MV-4-11 (cell line): ENCODE measurements around the gene EXT2.

Source experiments
- DNase-seq: peaks from one replicate; lab custom pipeline; 2025; lab: John Stamatoyannopoulos, UW

EXT2 gene

GRCh38 chr11:44243086-44243485, 147.6 kb downstream of the EXT2 start:
- DNase-seq: no peak

- DNase-seq: no peak
These were observed 148.3 kb downstream of the EXT2 start for GRCh38 chr11:44243595-44244343.

DNA sequence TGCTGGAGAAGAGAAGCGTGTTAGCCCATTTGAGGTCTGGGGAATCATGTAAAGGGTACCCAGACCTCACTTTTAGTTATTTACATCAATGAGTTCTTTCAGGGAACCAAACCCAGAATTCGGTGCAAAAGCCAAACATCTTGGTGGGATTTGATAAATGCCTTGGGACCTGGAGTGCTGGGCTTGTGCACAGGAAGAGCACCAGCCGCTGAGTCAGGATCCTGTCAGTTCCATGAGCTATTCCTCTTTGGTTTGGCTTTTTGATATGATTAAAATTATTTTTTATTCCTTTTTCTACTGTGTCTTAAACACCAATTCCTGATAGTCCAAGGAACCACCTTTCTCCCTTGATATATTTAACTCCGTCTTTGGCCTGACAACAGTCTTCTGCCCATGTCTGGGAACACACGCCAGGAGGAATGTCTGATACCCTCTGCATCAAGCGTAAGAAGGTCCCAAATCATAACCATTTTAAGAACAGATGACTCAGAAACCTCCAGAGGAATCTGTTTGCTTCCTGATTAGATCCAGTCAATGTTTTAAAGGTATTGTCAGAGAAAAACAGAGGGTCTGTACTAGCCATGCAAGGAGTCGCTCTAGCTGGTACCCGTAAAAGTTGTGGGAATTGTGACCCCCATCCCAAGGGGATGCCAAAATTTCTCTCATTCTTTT, 149.3 kb downstream of the EXT2 start:
- no peak for DNase-seq

- DNase-seq: no peak
These were observed 151.2 kb downstream of the EXT2 start for GRCh38 chr11:44246726-44247125.

DNA sequence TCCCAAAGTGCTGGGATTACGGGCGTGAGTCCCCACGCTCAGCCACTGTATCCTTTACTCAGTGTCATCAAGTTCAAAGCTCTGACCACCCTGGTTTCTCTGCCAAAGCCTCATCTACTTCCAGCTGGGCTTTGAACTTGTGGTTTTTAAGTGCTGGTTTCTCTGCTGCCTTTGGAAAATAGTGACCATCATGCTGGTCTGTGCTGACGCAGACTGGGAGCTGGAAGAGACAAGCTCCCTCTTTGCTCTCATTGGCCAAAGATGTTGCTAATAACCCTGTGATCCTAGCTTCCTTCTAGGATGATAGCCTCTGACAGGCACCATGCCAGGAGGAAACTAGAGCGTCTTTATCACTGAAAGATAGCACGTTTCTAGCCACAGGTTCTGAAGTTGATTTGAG, 152.0 kb downstream of the EXT2 start:
- DNase-seq: no peak

DNA sequence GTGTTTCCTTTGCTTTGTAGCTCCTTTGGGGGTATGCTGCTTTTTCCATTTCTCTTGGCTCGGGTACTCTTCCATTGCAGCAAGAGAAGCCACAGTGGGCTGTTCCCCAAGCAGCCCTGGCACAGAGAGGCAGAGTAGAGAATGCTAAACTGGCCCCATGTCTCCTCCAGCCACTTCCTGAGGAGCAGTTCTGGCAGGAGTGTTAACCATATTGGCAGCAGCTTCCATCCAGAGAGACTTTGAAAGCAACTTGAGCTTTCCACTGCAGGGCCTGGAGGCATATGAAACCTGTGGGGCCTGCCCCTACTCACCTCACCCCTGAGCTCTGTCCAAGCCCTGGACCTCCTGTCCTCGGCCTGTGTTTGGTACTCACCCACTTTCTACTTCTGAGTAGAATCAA, 152.6 kb downstream of the EXT2 start:
- no peak for DNase-seq

GRCh38 chr11:44250421-44250820, 154.9 kb downstream of the EXT2 start:
- DNase-seq: no peak

GRCh38 chr11:44252999-44253602, 157.6 kb downstream of the EXT2 start:
- no peak for DNase-seq

DNA sequence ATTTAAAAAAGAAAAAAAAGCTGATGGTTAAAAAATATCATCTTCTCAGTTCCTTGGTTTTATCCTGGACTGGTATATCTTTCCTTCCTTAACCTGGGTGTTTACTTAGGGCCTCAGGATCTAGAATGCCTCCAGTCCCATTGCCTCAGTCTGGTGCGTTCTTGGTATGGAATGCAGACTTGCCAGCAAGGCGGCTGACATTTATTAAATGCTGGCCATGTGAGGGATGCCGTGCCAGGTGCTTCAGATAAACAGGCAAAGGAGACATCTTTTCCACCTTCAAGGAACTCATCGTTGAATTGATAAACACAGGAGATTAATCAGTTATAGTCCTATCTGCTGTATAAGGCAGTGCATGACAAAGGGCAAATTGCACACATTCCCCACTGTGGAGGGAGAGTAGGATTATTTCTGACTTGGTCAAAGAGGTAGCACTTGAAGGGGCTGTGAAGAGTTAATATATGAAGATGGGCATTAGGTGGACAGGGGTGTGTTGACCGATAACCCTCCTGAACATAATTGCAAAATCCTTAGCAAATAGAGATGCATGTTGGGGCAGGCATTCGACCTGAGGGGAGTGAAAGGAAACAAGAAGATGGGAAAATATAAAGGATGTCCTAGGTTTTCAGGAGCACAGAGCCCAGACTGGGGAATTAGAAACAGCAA, 160.1 kb downstream of the EXT2 start:
- DNase-seq: no peak

DNA sequence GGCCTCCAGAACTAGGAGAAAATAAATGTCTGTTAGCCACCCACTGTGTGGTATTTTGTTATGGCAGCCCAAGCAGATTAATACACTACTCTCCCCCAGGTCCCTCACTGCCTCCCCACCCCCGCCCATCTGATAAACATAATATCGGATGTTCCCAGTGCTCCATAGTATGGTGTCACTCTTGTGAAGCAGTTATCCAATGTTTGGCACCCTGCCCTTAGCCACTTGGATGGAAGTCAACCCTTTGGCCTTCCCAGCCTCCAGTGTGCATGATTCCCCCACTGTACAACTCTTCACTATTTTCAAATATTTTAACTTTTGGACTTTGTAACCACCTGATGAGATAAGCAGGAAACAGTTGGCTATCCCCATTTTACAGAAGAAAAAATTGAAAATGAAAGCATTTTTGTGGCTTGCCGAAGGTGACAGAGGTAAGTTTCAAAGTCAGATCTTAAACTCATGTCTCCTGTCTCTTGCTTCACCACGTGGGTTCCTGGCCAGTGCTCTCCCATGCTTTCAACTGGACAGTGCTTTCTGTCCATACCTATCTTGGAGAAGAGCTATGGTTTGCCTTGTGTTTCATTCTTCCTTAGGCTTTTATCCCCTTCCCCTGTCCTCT, 161.3 kb downstream of the EXT2 start:
- DNase-seq: no peak

DNA sequence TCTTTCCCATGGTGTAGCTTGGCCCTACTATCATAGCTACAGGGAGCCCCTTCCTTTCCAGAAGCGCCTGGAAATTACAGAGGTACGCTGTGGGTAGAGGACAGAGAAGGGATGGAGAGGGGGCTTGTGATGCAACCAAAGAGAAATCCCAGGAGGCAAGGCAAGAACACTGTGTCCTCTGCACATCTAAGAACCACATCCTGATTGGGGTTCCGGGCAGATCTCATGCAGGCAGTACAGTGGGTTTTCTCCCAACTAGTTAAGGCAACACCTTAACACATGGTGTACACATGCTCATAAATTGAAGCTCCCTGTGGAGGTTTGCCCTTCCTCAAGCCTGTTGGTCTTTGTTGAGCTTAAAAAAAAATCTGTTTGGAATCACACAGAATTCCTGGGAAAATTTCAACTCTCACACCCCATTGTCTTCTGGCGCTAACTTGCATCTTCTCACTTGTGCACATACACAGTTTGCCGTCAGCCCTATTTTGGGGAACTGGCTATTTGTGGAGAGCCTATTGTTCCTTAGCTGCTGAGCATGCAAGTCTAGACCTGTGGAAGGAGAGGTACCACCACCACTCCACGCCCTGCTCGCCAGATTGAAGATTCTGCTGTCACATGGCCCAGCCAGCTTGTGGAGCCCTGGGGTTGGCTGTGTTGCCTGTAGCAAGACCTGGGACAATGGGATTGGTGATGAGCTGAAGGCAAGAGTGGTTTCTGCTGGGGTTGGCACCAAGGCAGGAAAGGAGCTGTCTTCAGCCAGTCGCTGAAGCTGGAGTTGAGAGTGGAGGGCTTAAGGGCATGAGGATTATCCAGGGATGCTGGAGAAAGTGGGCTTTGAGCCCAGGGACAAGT, 162.1 kb downstream of the EXT2 start:
- no peak for DNase-seq

- DNase-seq: no peak
These were observed 162.7 kb downstream of the EXT2 start for GRCh38 chr11:44258190-44258489.

DNA sequence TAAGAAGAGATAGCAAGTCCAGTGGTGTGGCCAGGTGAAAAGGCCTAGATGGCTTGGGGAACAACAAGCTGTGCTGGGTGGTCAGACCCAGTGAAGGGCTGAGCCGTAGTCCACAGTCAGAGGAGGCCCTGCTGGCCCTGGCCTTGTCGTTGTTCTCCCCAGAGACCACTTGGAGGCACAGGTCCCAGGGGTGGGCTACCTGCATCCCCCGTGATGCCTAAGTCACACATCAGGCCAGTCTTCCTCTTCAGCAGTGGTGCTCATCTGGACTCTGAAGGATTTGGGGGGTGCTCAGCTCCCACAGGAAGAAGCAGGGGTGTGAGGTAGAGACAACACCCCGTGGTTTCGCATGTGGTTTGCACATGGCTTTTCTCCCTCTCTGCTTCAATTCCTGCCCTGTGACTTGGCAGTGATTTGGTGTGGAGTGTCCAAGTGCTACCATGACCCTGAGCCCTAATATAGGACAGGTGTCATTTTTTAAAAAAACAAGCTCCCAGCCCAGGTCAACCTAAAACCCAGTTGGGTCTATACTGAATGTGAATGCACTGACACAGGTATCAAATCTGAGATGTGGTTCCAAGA, 163.5 kb downstream of the EXT2 start:
- no peak for DNase-seq

DNA sequence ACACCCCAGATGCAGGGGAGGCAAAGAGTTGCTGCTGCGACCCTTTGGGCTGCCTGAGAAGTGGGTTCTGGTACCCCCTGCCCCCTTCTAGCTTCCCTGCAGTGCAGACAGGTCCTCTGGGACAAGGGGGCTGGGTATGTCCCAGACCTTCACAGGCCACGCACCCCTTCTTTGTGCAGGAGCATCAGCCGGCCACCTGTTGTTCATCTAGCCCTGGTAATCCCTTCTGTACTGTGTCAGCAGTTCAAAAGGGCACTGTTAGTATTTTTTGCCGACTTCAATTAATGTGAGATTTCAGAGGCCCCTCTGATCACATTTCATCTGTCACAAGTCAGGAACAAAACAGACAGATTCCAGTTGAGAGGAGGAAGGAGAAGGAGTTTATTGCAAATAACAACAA, 164.6 kb downstream of the EXT2 start:
- no peak for DNase-seq

- no peak for DNase-seq
These were observed 166.5 kb downstream of the EXT2 start for GRCh38 chr11:44261800-44262591.

- no peak for DNase-seq
These were observed 168.4 kb downstream of the EXT2 start for GRCh38 chr11:44263738-44264437.

DNA sequence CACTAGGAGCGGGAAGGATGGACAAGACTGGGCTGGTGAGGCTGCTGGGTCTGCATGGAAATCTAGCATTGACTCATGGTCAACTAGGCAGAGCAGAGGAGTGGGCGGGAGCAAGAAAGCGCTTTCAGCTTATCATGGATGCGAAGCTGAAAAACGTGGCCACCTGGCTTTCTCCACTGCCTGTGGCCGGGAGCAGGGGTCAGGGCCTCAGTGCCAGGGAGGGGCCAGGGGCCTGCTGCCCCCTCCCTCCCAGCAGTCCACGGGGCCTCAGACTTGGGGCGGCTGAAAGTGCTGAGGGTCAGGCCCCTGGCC, 168.9 kb downstream of the EXT2 start:
- no peak for DNase-seq

GRCh38 chr11:44264761-44265160, 169.3 kb downstream of the EXT2 start:
- DNase-seq: no peak

DNA sequence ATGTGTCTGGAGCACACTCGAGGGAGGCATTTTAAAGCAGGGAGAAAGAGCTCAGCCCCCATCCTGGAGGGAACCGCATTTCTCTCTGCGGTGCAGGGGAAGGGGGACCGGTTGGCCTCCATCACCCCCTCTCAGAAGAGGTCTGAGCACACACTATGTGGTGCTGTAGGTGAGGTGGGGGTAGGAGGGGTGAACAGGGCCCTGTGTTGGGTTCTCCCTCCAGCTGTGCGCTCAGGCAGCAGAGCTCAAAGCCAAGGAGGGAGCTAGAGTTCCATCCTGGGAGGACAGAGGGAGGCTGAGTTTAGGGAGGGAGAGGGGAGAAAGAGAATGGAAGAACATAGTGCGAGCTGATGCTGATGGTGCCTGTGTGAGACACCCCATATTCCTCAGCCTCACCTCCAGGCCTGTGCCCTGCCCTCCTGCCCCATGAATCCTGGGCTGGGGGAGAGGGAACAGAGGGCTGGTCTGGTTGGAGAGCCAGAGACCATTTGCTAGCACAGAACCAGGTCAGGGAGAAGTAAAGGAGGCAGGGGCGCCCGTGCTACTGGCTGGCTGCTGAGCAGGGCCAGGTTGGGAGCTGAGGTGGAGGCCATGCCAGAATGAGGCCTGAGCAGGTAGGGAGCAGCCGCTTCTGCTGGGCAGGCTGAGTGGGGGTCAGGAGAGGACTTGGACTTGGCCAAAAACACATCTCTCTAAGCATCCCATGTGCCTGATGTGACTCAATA, 170.7 kb downstream of the EXT2 start:
- DNase-seq: no peak
